Measurements from ENCODE around the gene ZNF569. TPM values are rescaled to one million over a fixed set of nuclear protein-coding genes. Genes with fewer than 3 reads are reported as not detected.
"Not testable (repeated sequence)": the region's sequence is repeated elsewhere in the genome, so short reads cannot be mapped to it uniquely, and the experiment has no call there.

ZNF569 gene
- polyA plus RNA-seq, 3 donors: 10.5 to 14.6 (median 10.6) TPM

GRCh38 chr19:37452500-37453245 is 14.6 kb downstream of the ZNF569 start:
- DNase-seq (ENCODE audit: extremely low read depth in 1 of 11, low read depth in 9 of 11, low spot score in 4 of 11): no peak

DNA sequence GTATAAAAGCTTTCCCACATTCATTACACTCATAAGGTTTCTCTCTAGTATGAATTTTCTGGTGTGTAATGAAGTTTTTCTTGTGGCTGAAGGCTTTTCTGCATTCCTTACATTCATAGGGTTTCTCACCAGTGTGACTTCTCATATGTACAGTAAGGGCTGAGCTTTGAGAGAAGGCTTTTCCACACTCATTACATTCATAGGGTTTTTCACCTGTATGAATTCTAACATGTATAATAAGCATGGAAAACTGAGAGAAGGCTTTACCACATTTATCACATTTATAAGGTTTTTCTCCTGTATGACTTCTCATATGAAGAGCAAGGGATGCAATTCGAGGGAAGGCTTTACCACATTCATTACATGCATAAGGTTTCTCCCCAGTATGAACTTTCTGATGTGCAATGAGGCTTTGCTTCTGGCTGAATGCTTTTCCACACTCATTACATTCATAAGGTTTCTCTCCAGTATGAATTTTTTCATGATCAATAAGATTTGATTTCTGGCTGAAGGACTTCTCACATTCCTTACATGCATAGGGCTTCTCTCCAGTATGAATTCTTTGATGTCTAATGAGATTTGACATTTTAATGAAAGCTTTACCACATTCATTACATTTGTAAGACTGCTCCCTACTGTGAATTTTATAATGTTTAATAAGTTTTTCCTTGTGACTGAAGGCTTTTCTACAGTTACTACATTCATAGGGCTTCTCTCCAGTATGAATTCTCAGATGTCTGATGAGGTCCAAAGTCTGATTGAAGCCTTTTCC is 53.7 kb downstream of the ZNF569 start:
- no peak for DNase-seq (ENCODE audit: extremely low read depth in 1 of 11, low read depth in 9 of 11, low spot score in 4 of 11)

- DNase-seq (ENCODE audit: extremely low read depth in 1 of 11, low read depth in 9 of 11, low spot score in 4 of 11): no peak
These were observed 54.5 kb downstream of the ZNF569 start for GRCh38 chr19:37412700-37413099.

- DNase-seq (ENCODE audit: extremely low read depth in 1 of 11, low read depth in 9 of 11, low spot score in 4 of 11): not testable (repeated sequence)
These were observed 61.0 kb downstream of the ZNF569 start for GRCh38 chr19:37406140-37406846.

GRCh38 chr19:37403403-37403802 is 63.8 kb downstream of the ZNF569 start:
- DNase-seq (ENCODE audit: extremely low read depth in 1 of 11, low read depth in 9 of 11, low spot score in 4 of 11): no peak

DNA sequence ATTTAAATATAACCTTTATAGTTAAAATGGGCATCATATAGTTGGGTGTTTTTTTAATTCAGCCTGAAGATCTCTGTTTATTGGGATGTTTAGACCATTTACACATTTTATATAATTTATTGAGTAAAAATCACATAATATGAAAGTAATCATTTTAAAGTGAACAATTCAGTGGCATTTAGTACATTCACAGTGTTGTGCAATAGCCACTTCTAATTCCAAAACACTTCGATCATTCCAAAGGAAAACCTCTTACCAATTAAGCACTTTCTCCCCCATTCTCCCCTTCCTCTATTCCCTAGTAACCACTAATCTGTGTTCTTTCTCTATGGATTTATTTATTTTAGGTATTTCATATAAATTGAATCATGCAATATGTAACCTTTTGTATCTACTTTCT is 66.2 kb downstream of the ZNF569 start:
- DNase-seq (ENCODE audit: extremely low read depth in 1 of 11, low read depth in 9 of 11, low spot score in 4 of 11): no peak

- DNase-seq (ENCODE audit: extremely low read depth in 1 of 11, low read depth in 9 of 11, low spot score in 4 of 11): not testable (repeated sequence)
These were observed 75.8 kb downstream of the ZNF569 start for GRCh38 chr19:37391399-37391798.

DNA sequence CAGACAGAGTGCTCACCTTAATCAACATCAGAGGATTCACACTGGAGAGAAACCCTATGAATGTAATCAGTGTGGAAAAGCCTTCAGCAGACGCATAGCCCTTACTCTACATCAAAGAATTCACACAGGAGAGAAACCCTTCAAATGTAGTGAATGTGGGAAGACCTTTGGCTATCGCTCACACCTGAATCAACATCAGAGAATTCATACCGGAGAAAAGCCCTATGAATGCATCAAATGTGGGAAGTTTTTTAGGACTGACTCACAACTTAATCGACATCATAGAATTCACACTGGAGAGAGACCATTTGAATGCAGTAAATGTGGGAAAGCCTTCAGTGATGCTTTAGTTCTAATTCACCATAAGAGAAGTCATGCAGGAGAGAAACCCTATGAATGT is 78.0 kb downstream of the ZNF569 start:
- DNase-seq (ENCODE audit: extremely low read depth in 1 of 11, low read depth in 9 of 11, low spot score in 4 of 11): no peak

GRCh38 chr19:37370880-37371661 is 96.2 kb downstream of the ZNF569 start, which contains the start of gene ZNF527:
Gene ZNF527 (plus strand): TSS chr19:37371099. CDS start chr19:37374199, 3,100 bp downstream.
- DNase-seq (ENCODE audit: extremely low read depth in 1 of 11, low read depth in 9 of 11, low spot score in 4 of 11): peak; percentile 89 to 97 (median 95)

- not testable (repeated sequence) for DNase-seq (ENCODE audit: extremely low read depth in 1 of 11, low read depth in 9 of 11, low spot score in 4 of 11)
These were observed 96.8 kb downstream of the ZNF569 start for GRCh38 chr19:37370386-37370879.

DNA sequence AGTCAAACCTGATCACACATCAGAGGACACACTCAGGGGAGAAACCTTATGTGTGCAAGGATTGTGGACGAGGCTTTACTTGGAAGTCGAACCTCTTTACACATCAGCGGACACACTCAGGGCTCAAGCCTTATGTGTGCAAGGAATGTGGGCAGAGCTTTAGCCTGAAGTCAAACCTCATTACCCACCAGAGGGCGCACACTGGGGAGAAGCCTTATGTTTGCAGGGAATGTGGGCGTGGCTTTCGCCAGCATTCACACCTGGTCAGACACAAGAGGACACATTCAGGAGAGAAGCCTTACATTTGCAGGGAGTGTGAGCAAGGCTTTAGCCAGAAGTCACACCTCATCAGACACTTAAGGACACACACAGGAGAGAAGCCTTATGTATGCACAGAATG is 104.5 kb downstream of the ZNF569 start:
- peak in 5 of 11 donors; percentile 6 to 12 (median 11) for DNase-seq (ENCODE audit: extremely low read depth in 1 of 11, low read depth in 9 of 11, low spot score in 4 of 11)

DNA sequence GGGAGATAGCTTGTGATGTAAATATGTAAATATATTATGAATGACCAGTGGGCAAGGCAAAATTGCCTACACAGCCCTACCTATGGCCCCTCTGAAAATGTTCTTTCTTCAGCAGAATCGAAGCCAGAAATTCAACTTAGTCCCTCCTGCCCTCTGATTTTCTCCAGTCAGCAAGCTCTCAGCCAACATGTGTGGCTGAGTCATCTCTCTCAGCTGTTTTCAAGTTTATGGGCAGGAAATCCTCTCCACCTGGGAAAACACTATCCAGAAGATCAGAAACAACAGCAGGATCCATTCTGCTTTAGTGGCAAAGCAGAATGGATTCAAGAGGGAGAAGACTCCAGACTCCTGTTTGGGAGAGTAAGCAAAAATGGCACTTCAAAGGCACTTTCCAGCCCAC is 105.2 kb downstream of the ZNF569 start:
- DNase-seq (ENCODE audit: extremely low read depth in 1 of 11, low read depth in 9 of 11, low spot score in 4 of 11): no peak

Other genes starting within 250 kb of the ZNF569 start
- gene ZNF383, start 249.2 kb downstream of the ZNF569 start, polyA plus RNA-seq (ENCODE audit: insufficient read length in 3 of 3): 10 to 100 TPM; 11.4 to 15.6 (median 14.4) TPM
- 1 to 10 TPM; 7.7 to 10.0 (median 9.8) TPM for gene ZNF527, start 96.3 kb downstream of the ZNF569 start, polyA plus RNA-seq (ENCODE audit: insufficient read length in 3 of 3)
- gene ZNF570, start 1.9 kb upstream of the ZNF569 start, polyA plus RNA-seq (ENCODE audit: insufficient read length in 3 of 3): 10 to 100 TPM in 2 of 3 donors, 1 to 10 TPM in 1; 9.4 to 11.3 (median 10.5) TPM
- 10 to 100 TPM; 19.9 to 32.9 (median 24.7) TPM for gene ZNF793, start 39.5 kb upstream of the ZNF569 start, polyA plus RNA-seq (ENCODE audit: insufficient read length in 3 of 3)
- gene ZNF571, start 127.3 kb upstream of the ZNF569 start, polyA plus RNA-seq (ENCODE audit: insufficient read length in 3 of 3): 10 to 100 TPM in 1 of 3 donors, 1 to 10 TPM in 2; 9.1 to 10.6 (median 9.8) TPM
- gene ZNF540, start 127.4 kb upstream of the ZNF569 start, polyA plus RNA-seq (ENCODE audit: insufficient read length in 3 of 3): 1 to 10 TPM; 3.1 to 6.2 (median 5.1) TPM
- 10 to 100 TPM; 22.6 to 28.0 (median 24.8) TPM for gene ZFP30, start 188.0 kb upstream of the ZNF569 start, polyA plus RNA-seq (ENCODE audit: insufficient read length in 3 of 3)

All from renal cortex interstitium (tissue), 11 donors.